LNCaP clone FGC (cell line): ENCODE measurements around the gene MRAP.
"Not testable (repeated sequence)": the region's sequence is repeated elsewhere in the genome, so short reads cannot be mapped to it uniquely, and the experiment has no call there.

ENCODE experiments used
- DNase-seq: peaks from one replicate; pipeline ENCODE4 v3.0.0-alpha.2; 2011; ENCODE audit warnings: low read depth
- H3K4me3 ChIP-seq: 2 replicates; pipeline ENCODE4 v1.5.1; 2011; ENCODE audit warnings: mild to moderate bottlenecking, low read depth, low read length, control low read depth
- TF ChIP-seq, protein P1 (sequence below): IDR thresholded peaks from 2 replicates; pipeline ENCODE4 v1.5.1; 2012; ENCODE audit warnings: mild to moderate bottlenecking; ENCODE audit not compliant: control insufficient read depth, insufficient read depth; ENCODE audit errors: extremely low read depth

The MRAP gene

GRCh38 chr21:32257962-32258785, 40.5 kb upstream of the MRAP start:
- no peak overlapping the region for H3K4me3 ChIP-seq
- TF ChIP-seq, protein P1, sequence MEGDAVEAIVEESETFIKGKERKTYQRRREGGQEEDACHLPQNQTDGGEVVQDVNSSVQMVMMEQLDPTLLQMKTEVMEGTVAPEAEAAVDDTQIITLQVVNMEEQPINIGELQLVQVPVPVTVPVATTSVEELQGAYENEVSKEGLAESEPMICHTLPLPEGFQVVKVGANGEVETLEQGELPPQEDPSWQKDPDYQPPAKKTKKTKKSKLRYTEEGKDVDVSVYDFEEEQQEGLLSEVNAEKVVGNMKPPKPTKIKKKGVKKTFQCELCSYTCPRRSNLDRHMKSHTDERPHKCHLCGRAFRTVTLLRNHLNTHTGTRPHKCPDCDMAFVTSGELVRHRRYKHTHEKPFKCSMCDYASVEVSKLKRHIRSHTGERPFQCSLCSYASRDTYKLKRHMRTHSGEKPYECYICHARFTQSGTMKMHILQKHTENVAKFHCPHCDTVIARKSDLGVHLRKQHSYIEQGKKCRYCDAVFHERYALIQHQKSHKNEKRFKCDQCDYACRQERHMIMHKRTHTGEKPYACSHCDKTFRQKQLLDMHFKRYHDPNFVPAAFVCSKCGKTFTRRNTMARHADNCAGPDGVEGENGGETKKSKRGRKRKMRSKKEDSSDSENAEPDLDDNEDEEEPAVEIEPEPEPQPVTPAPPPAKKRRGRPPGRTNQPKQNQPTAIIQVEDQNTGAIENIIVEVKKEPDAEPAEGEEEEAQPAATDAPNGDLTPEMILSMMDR = peak; percentile 82
- DNase-seq = peak; percentile 63

DNA sequence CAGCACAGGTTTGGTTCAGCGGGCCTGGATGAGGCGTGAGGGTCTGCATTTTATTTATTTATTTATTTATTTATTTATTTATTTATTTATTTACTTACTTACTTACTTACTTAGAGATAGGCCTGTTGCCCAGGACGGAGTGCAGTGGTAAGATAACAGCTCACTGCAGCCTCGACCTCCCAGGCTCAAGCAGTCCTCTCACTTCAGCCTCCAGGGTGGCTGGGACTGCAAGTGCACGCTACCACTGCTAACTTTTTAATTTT, 39.9 kb upstream of the MRAP start:
- H3K4me3 ChIP-seq = not testable (repeated sequence)

GRCh38 chr21:32260130-32260529, 38.5 kb upstream of the MRAP start:
- TF ChIP-seq, protein P1 = no peak
- no peak overlapping the region for H3K4me3 ChIP-seq
- no peak for DNase-seq

More for the DNA sequence above, 39.9 kb upstream of the MRAP start:
- DNase-seq = not testable (repeated sequence)

DNA sequence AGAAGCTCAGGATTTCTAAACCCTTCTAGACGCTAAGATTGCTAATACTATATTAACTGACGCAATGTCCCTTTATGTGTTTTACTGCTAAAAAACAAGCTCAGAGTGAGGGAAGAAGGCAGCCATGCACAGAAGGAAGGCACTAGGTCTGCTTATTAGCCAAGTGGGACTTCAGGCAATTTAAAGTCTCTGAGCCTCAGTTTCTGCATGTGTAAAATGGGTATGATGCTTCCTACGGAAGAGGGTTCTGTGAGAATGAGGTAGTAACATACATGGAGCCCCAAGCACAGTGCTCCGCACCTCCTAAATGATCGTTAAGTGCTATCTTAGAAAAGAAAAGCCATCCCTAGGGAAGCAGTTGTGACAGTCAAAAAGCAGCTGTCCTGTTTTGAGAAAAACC, 36.7 kb upstream of the MRAP start:
- no peak overlapping the region for H3K4me3 ChIP-seq
- no peak for DNase-seq
- TF ChIP-seq, protein P1 = no peak

DNA sequence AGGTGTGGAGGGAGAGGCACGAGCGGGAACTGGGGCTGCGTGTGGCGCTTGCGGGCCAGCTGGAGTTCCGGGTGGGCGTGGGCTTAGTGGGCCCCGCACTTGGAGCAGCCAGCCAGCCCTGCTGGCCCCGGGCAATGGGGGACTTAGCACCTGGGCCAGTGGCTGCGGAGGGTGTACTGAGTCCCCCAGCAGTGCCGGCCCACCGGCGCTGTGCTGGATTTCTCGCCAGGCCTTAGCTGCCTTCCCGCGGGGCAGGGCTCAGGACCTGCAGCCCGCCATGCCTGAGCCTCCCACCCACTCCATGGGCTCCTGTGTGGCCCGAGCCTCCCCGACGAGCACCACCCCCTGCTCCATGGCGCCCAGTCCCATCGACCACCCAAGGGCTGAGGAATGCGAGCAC, 33.3 kb upstream of the MRAP start:
- DNase-seq, H3K4me3 ChIP-seq: not testable (repeated sequence)

- H3K4me3 ChIP-seq = no peak overlapping the region
- TF ChIP-seq, protein P1 = no peak
- no peak for DNase-seq
These were observed 27.9 kb upstream of the MRAP start for GRCh38 chr21:32270748-32271147.

DNA sequence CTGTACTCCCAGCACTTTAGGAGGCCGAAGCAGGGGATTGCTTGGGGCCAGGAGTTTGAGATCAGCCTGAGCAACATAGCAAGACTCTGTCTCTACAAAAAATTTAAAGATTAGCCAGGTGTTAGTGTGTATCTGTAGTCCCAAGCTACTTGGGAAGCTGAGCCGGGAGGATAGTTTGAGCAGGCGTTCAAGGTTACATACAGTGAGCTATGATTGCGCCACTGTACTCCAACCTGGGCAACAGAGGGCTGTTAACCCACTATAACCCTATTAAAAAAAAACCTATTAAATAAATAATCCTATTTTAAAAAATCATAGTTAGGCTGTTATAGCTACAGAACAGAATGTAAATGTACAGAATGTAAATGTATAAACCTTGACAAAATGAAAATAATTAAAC, 22.0 kb upstream of the MRAP start:
- no peak overlapping the region for H3K4me3 ChIP-seq
- TF ChIP-seq, protein P1 = no peak
- DNase-seq = no peak

- peak overlapping the region; percentile 91 for H3K4me3 ChIP-seq
- no peak for DNase-seq
- TF ChIP-seq, protein P1 = no peak
These were observed 20.6 kb upstream of the MRAP start for GRCh38 chr21:32278103-32278502.
